Gastroesophageal sphincter (tissue), 3 donors: ENCODE data around the gene MFAP3.

ENCODE experiments used
- POLR2A ChIP-seq, 2 donors: fragments of 450-650 bp; IDR thresholded peaks; one replicate each; pipeline ENCODE4 v1.6.1; 2017; ENCODE audit warnings: antibody characterized with exemption in 2 of 2, mild to moderate bottlenecking in 2 of 2, moderate library complexity in 1 of 2
- POLR2AphosphoS5 ChIP-seq: sonication (generic); formaldehyde crosslinking; IDR thresholded peaks from one replicate; pipeline ENCODE4 v1.6.1; 2017; ENCODE audit warnings: antibody characterized with exemption
- TF ChIP-seq, protein P1 (sequence below), 4 experiments: fragments of 200-600 bp in 2 of 4; fragments of 450-650 bp in 2 of 4; sonication (generic) in 1 of 4; IDR thresholded peaks; one replicate each; pipeline ENCODE4 v1.5.1; 2017 to 2019; ENCODE audit warnings: antibody characterized with exemption in 4 of 4, mild to moderate bottlenecking in 2 of 4, moderate library complexity in 2 of 4

DNA sequence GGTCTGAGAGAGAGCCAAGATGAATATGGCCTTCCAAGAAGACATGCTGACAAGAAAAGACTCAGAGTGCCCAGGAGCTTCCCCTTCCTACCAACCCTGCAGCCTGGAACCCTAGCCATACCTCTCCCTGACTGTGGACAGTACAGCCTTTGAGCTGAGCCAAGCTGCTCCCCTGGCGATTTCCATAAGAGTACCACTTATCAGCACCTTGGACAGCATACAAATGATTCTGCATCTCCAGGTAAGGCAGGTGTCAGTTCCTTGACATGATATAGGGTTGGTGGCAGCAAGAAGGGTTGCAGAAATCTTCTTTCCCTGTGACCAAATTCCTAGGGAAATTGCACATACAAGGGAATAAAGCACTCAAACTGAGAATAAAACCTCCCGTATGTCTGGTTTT is 58.3 kb downstream of the MFAP3 start:
- TF ChIP-seq, protein P1, sequence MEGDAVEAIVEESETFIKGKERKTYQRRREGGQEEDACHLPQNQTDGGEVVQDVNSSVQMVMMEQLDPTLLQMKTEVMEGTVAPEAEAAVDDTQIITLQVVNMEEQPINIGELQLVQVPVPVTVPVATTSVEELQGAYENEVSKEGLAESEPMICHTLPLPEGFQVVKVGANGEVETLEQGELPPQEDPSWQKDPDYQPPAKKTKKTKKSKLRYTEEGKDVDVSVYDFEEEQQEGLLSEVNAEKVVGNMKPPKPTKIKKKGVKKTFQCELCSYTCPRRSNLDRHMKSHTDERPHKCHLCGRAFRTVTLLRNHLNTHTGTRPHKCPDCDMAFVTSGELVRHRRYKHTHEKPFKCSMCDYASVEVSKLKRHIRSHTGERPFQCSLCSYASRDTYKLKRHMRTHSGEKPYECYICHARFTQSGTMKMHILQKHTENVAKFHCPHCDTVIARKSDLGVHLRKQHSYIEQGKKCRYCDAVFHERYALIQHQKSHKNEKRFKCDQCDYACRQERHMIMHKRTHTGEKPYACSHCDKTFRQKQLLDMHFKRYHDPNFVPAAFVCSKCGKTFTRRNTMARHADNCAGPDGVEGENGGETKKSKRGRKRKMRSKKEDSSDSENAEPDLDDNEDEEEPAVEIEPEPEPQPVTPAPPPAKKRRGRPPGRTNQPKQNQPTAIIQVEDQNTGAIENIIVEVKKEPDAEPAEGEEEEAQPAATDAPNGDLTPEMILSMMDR (IDR thresholded peaks at IDR 0.05): no peak
- no peak for TF ChIP-seq POLR2A (IDR thresholded peaks at IDR 0.05)
- TF ChIP-seq POLR2AphosphoS5: no peak
